Mesendoderm (in vitro differentiated cells): ENCODE measurements around the gene EPS8L1.

ENCODE experiments used
- DNase-seq: peaks from one replicate; pipeline ENCODE4 v3.0.0; 2013
- H2AK5ac ChIP-seq: 2 replicates; pipeline ENCODE4 v1.6.1; 2013; ENCODE audit warnings: low read length, inconsistent platforms
- H2BK120ac ChIP-seq: 2 replicates; pipeline ENCODE4 v1.6.1; 2013; ENCODE audit warnings: low read depth, mild to moderate bottlenecking, low read length, moderate library complexity, mixed read lengths
- H2BK15ac ChIP-seq: replicated peaks from 2 replicates; pipeline ENCODE4 v1.6.1; 2013; ENCODE audit warnings: low read depth, mild to moderate bottlenecking, moderate library complexity
- H2BK5ac ChIP-seq: 2 replicates; pipeline ENCODE4 v1.6.1; 2013; ENCODE audit warnings: low read length, inconsistent platforms
- H3K18ac ChIP-seq: 2 replicates; pipeline ENCODE4 v1.6.1; 2013; ENCODE audit warnings: mild to moderate bottlenecking, low read length, mixed read lengths
- H3K23ac ChIP-seq: one replicate; pipeline ENCODE4 v1.6.1; 2013; ENCODE audit warnings: low read length
- H3K27ac ChIP-seq: 2 replicates; pipeline ENCODE4 v1.5.1; 2013; ENCODE audit warnings: low read depth, mild to moderate bottlenecking, inconsistent platforms, low read length, moderate library complexity
- H3K27me3 ChIP-seq: 2 replicates; pipeline ENCODE4 v1.6.1; 2013; ENCODE audit warnings: low read length, control low read depth, mild to moderate bottlenecking, inconsistent platforms; ENCODE audit not compliant: insufficient read depth, poor library complexity
- H3K36me3 ChIP-seq: 2 replicates; pipeline ENCODE4 v1.6.1; 2013; ENCODE audit warnings: low read length, inconsistent platforms; ENCODE audit not compliant: control insufficient read depth, insufficient read depth
- H3K4ac ChIP-seq: one replicate; pipeline ENCODE4 v1.6.1; 2013; ENCODE audit warnings: low read depth, mild to moderate bottlenecking, low read length, moderate library complexity
- H3K4me1 ChIP-seq: 2 replicates; pipeline ENCODE4 v1.6.1; 2013; ENCODE audit warnings: low read depth, low read length, inconsistent platforms; ENCODE audit not compliant: control insufficient read depth
- H3K4me2 ChIP-seq: 2 replicates; pipeline ENCODE4 v1.6.1; 2013; ENCODE audit warnings: low read length
- H3K4me3 ChIP-seq: 2 replicates; pipeline ENCODE4 v1.5.1; 2013; ENCODE audit warnings: mild to moderate bottlenecking, low read length
- H3K56ac ChIP-seq: one replicate; pipeline ENCODE4 v1.6.1; 2013; ENCODE audit warnings: low read length
- H3K79me1 ChIP-seq: 2 replicates; pipeline ENCODE4 v1.6.1; 2013; ENCODE audit warnings: low read length, inconsistent platforms
- H3K79me2 ChIP-seq: 2 replicates; pipeline ENCODE4 v1.6.1; 2013; ENCODE audit warnings: mild to moderate bottlenecking, low read length; ENCODE audit not compliant: control insufficient read depth, insufficient read depth
- H3K9ac ChIP-seq: 2 replicates; pipeline ENCODE4 v1.6.1; 2013; ENCODE audit warnings: low read length, inconsistent platforms
- H4K5ac ChIP-seq: one replicate; pipeline ENCODE4 v1.6.1; 2013; ENCODE audit warnings: low read length
- H4K8ac ChIP-seq: one replicate; pipeline ENCODE4 v1.6.1; 2013; ENCODE audit warnings: low read depth, mild to moderate bottlenecking, control low read depth, low read length, moderate library complexity
- WGBS: extraction: QIAGEN DNeasy Blood & Tissue Kit; methylation state at CpG from one replicate; pipeline ENCODE4 v1.1.7; 2013; ENCODE audit warnings: low lambda C conversion rate, missing lambda C conversion rate; ENCODE audit not compliant: insufficient coverage; ENCODE audit errors: extremely low coverage; 5-methylcytosine and 5-hydroxymethylcytosine counted together

EPS8L1 gene

DNA sequence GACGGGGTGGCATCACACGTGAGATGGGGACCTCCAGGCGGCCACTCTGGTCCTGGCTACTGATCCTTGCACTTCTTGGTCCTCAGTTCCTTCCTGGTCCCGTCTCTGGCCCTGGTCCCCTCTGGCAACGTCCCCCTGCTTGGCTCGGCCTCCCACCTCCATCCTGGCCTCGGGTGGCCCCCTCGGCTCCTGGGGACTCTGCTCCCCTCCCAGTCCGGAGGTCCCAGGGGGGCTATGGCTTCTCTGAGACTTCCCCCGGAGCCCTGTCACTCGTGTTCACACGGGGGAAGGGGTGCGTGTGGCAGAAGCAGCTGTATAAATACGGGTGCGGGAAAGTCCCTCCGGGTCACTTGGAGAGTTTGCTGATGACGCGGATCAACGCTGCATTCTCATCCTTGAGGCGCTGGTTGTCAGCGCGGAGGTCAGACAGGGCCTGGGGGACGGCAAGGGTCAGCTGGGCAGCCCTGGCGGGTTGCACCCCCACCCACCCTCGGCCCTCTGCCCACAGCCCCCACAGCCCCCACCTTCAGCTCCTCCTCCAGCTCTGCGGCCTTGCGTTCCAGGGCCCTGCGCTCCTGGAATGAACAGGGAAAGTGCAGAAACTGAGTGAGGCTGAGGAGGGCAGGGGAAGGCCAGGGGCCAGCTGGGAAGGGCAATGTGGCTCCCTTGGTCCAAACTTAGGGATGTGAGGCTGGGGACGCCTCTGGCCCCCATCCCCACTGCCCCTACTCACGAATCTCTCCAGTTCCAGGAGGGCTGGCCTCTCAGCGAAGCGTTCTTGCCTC lies 15.6 kb downstream of the EPS8L1 start:
- peak overlapping the region; percentile 24 for H3K9ac ChIP-seq
- H4K5ac ChIP-seq, result no peak overlapping the region
- no peak overlapping the region for H2BK120ac ChIP-seq
- peaks cover 3% of the 10 kb centered on the region for H3K79me1 ChIP-seq
- no peak for DNase-seq
- no peak overlapping the region for H3K23ac ChIP-seq
- H3K27ac ChIP-seq, result no peak overlapping the region
- no peak overlapping the region for H2BK5ac ChIP-seq
- no peak overlapping the region for H2AK5ac ChIP-seq
- peaks cover 2% of the 10 kb centered on the region for H3K36me3 ChIP-seq
- H3K4ac ChIP-seq, result no peak overlapping the region
- H3K79me2 ChIP-seq, result no peaks in the 10 kb centered on the region
- H3K4me3 ChIP-seq, result no peak overlapping the region
- no peak overlapping the region for H4K8ac ChIP-seq
- H3K56ac ChIP-seq, result peak overlapping the region; percentile 58
- no peak overlapping the region for H3K4me2 ChIP-seq
- no CpG with 5 or more reads among the region's 32 CpGs for WGBS
- H3K4me1 ChIP-seq, result peaks cover 10% of the 10 kb centered on the region
- no peak overlapping the region for H3K18ac ChIP-seq
- H2BK15ac ChIP-seq, result no peak overlapping the region
- H3K27me3 ChIP-seq, result no peaks in the 10 kb centered on the region

DNA sequence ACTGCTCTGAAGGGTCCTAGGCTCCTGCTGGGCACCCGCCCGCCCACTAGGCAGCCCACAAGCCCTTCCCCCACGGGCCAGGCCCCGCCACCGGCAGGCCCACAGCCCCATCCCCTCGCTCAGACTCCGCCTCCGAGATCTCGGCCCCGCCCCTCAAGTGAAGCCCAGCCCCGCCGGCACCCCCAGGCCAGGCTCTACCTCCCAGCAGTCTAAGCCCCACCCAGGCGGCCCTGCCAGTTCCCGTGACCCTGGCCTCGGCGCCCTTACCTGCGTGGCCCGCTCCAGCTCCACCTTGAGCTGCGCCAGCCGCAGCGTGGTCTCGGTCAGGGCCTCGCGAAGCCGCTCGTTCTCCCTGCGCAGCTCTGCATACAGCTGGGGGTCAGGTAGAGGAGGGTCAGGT lies 16.3 kb downstream of the EPS8L1 start:
- H3K27me3 ChIP-seq, result no peaks in the 10 kb centered on the region
- no peak overlapping the region for H2BK120ac ChIP-seq
- peak; percentile 84 for DNase-seq
- no peak overlapping the region for H4K5ac ChIP-seq
- H3K9ac ChIP-seq, result peak overlapping the region; percentile 76
- H3K4me2 ChIP-seq, result peak overlapping the region; percentile 49
- no peak overlapping the region for H2BK5ac ChIP-seq
- H3K18ac ChIP-seq, result peak overlapping the region; percentile 16
- H3K4me3 ChIP-seq, result peak overlapping the region; percentile 6
- no peaks in the 10 kb centered on the region for H3K79me2 ChIP-seq
- H2BK15ac ChIP-seq, result no peak overlapping the region
- H3K36me3 ChIP-seq, result peaks cover 2% of the 10 kb centered on the region
- H3K4me1 ChIP-seq, result peaks cover 10% of the 10 kb centered on the region
- no CpG with 5 or more reads among the region's 27 CpGs for whole genome bisulfite sequencing
- H3K4ac ChIP-seq, result no peak overlapping the region
- H4K8ac ChIP-seq, result no peak overlapping the region
- H3K23ac ChIP-seq, result peak overlapping the region; percentile 7
- no peak overlapping the region for H3K27ac ChIP-seq
- peak overlapping the region; percentile 83 for H3K56ac ChIP-seq
- no peak overlapping the region for H2AK5ac ChIP-seq
- peaks cover 3% of the 10 kb centered on the region for H3K79me1 ChIP-seq

DNA sequence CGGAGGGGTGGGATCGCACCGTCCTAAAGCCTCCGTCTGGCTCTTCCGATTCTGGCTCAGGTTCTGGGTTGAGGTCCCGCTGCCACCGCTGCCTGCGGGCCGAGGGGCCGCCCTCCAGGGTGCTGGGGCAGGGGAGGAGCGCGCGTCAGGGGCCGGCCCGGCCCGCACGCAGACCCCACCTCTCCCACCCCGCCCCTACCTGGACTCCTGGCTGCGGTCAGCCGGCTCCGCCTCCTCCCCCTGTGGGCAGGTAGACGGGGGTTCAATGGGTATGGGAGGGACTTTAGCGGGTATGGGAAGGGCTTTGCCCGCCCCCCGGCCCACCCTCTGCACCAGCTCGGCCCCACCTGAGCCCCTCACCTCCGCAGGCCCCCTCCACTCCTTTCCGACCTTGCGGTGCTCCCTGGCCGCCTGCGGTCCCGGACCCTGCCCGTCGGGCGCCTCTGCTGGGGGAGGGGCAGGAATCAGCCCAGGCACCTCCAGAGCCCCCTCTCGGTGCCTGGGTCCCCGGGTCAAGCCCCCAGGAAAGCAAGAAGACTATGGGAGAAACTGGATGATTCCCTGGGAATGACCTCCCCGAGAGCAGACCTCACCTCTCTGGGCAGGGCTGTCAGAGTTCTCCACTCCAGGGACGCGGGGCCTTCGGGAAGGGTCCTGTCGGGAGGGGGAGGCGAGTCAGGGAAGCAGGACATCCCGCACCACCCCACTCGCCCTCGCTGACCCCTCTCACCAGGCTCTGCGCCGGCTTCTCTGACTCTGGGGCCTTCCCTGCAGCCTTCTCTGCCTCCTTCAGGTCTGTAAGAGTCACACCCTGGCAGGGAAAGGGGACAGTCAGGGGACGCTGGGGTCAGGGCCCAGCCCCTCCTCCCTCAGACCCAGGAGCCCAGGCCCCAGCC lies 17.0 kb downstream of the EPS8L1 start:
- no CpG with 5 or more reads among the region's 49 CpGs for WGBS
- peak overlapping the region; percentile 6 for H3K4me3 ChIP-seq
- H3K27ac ChIP-seq, result no peak overlapping the region
- H3K56ac ChIP-seq, result peak overlapping the region; percentile 83
- no peak overlapping the region for H3K4ac ChIP-seq
- no peak overlapping the region for H2BK15ac ChIP-seq
- no peak overlapping the region for H2AK5ac ChIP-seq
- DNase-seq, result peak; percentile 63
- H3K36me3 ChIP-seq, result peaks cover 2% of the 10 kb centered on the region
- no peak overlapping the region for H2BK120ac ChIP-seq
- peak overlapping the region; percentile 7 for H3K23ac ChIP-seq
- no peaks in the 10 kb centered on the region for H3K27me3 ChIP-seq
- H4K5ac ChIP-seq, result no peak overlapping the region
- H3K4me2 ChIP-seq, result peak overlapping the region; percentile 49
- H4K8ac ChIP-seq, result no peak overlapping the region
- peaks cover 8% of the 10 kb centered on the region for H3K4me1 ChIP-seq
- H3K79me1 ChIP-seq, result peaks cover 3% of the 10 kb centered on the region
- no peaks in the 10 kb centered on the region for H3K79me2 ChIP-seq
- H2BK5ac ChIP-seq, result no peak overlapping the region
- peak overlapping the region; percentile 16 for H3K18ac ChIP-seq
- peak overlapping the region; percentile 76 for H3K9ac ChIP-seq

DNA sequence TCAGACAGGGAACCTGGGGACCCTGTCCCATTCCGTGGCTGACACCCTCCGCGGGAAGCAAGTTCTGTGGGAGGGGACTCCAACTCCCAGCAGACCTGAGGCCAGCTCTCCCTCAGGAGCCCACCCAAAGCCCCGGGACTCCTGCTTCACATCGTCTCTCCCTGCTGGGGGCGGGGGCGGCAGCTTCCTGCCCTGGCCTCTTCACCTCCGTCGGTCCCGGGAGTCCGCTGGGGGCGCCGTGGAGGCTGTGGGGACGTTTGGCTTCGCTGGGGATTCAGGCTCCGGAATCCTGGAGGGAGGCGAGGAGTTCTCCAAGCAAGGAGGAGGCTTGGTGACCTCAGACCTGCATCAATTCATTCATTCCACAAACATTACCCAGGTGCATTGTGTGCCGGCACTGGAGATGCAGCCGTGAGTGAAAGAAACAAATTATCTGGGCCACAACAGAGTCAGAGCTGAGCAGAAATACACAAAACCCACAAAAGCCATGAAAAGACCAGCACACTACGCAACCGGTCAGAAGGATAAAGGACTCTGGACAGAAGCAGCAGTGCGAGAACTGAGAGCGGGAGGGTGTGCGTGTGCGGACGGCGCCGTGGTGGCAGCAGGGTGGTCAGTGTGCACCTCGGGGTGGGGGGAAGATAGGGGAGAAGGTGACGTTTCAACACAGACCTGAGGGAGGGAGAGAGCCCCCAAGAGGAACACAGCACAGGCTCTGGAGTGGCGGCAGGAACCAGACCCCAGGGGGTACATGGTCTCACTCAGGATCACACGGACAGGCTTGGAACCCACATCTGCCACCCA lies 19.0 kb downstream of the EPS8L1 start:
- Histone ChIP-seq H2BK120ac (no peak overlapping the region), H3K9ac (peak overlapping the region; percentile 15), H3K4me3 (no peak overlapping the region), H3K27ac (no peak overlapping the region), H4K8ac (no peak overlapping the region), H3K79me2 (no peaks in the 10 kb centered on the region), H2AK5ac (no peak overlapping the region), H3K79me1 (no peaks in the 10 kb centered on the region), H2BK15ac (no peak overlapping the region), H3K4ac (no peak overlapping the region), H3K4me2 (no peak overlapping the region), H3K4me1 (peaks cover 6% of the 10 kb centered on the region), H3K36me3 (peaks cover 2% of the 10 kb centered on the region), H2BK5ac (no peak overlapping the region), H3K23ac (no peak overlapping the region), H3K56ac (no peak overlapping the region), H4K5ac (no peak overlapping the region), H3K18ac (no peak overlapping the region), H3K27me3 (no peaks in the 10 kb centered on the region)
- peak; percentile 87 for DNase-seq
- WGBS, result no CpG with 5 or more reads among the region's 32 CpGs

DNA sequence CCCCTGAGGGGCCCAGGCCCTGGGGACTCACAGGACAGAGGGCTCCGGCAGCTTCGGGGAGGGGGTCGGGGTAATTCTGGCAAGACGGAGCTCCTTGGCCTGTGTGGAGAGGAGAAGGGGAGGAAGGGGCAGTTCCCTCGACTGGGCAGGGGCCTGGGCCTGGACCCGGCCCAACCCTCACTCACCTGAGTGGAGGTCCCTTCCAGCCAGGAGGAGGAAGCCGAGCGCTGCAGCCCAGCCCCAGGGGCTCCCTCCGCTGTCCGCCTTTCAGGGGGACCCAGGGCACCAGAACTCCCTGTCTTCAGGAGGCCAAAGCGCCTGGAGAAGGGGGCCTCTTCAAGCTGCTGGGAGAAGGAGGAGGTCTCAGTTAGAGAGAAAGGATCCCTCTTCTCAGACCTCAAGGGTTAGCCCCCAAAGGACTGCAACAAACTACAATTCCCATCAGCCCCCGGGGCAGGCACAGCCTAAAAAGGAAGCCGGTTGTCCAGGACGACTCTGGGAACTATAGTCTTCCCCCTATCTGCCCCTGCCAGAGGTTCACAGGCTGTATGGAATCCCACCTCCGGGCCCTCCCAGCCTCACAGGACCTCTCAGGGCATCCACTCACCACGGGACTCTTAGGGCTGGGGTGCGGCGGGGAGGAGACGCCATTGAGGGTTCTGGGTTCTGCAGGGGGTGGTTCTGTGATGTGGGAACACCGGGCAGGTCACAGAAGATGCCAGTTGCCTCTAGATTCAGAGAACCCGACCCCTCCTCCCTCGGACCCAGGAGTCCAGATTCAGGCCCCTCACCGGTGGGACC lies 19.8 kb downstream of the EPS8L1 start:
- H4K8ac ChIP-seq, result no peak overlapping the region

More for the DNA sequence above, 19.8 kb downstream of the EPS8L1 start:
- H3K4me3 ChIP-seq, result no peak overlapping the region
- no peak overlapping the region for H4K5ac ChIP-seq
- no peak overlapping the region for H3K9ac ChIP-seq
- peaks cover 6% of the 10 kb centered on the region for H3K4me1 ChIP-seq
- no peak overlapping the region for H2BK120ac ChIP-seq
- H2BK15ac ChIP-seq, result no peak overlapping the region
- no peaks in the 10 kb centered on the region for H3K27me3 ChIP-seq
- H2AK5ac ChIP-seq, result no peak overlapping the region
- H3K18ac ChIP-seq, result no peak overlapping the region
- no peaks in the 10 kb centered on the region for H3K79me2 ChIP-seq
- no peak overlapping the region for H3K27ac ChIP-seq
- DNase-seq, result peak; percentile 73
- H3K36me3 ChIP-seq, result peaks cover 2% of the 10 kb centered on the region
- H2BK5ac ChIP-seq, result no peak overlapping the region
- H3K4me2 ChIP-seq, result no peak overlapping the region
- no peak overlapping the region for H3K56ac ChIP-seq
- H3K79me1 ChIP-seq, result no peaks in the 10 kb centered on the region
- no peak overlapping the region for H3K4ac ChIP-seq
- WGBS, result no CpG with 5 or more reads among the region's 23 CpGs
- H3K23ac ChIP-seq, result no peak overlapping the region
